IMR-90 (cell line): ENCODE measurements around the gene PRKCA. TPM values are rescaled to one million over a fixed set of nuclear protein-coding genes. Genes with fewer than 3 reads are reported as not detected.

ENCODE experiments used
- ATAC-seq: fragments of 200-7000 bp; cut with Tn5 transposase; 2 replicates; pipeline ENCODE4 v1.9.1; 2020; ENCODE audit warnings: low read depth, mild to moderate bottlenecking, moderate library complexity
- BruUV-seq: library from RNA; stranded (reverse); fragments of 400-500 nt; replicated peaks from 2 replicates; lab custom pipeline; 2021; lab: Mats Ljungman, UMichigan
- CTCF ChIA-PET: fragments of 300-600 bp; formaldehyde crosslinking; extraction: SDS; loops from one replicate; lab custom pipeline; 2021; ENCODE audit warnings: antibody characterized with exemption; lab: Yijun Ruan, JAX
- POLR2A ChIA-PET: fragments of 300-600 bp; sonication (Branson Sonifier 250); formaldehyde crosslinking; loops from one replicate; lab custom pipeline; 2022; ENCODE audit warnings: antibody characterized with exemption; ENCODE audit not compliant: unreplicated experiment; lab: Charles Lee
- DNase-seq: peaks from one replicate; pipeline ENCODE4 v3.0.0; 2013
- H2AFZ ChIP-seq: replicated peaks from 2 replicates; pipeline ENCODE3; 2013; ENCODE audit warnings: low read length, mild to moderate bottlenecking; ENCODE audit not compliant: poor library complexity
- H2AK5ac ChIP-seq: 2 replicates; pipeline ENCODE4 v1.6.1; 2013; ENCODE audit warnings: low read depth, low read length, inconsistent platforms
- H2AK9ac ChIP-seq: replicated peaks from 2 replicates; pipeline ENCODE3; 2013; ENCODE audit warnings: mild to moderate bottlenecking, low read depth, low read length, moderate library complexity; ENCODE audit not compliant: poor library complexity
- H2BK120ac ChIP-seq: 2 replicates; pipeline ENCODE4 v1.6.1; 2013; ENCODE audit warnings: low read depth, low read length, inconsistent platforms
- H2BK15ac ChIP-seq: 3 replicates; pipeline ENCODE4 v1.6.1; 2013; ENCODE audit warnings: low read depth, low read length, inconsistent platforms
- H2BK20ac ChIP-seq: 2 replicates; pipeline ENCODE4 v1.6.1; 2013; ENCODE audit warnings: low read depth, mild to moderate bottlenecking, inconsistent platforms, low read length, moderate library complexity
- H2BK5ac ChIP-seq: 2 replicates; pipeline ENCODE4 v1.6.1; 2013; ENCODE audit warnings: mild to moderate bottlenecking, low read depth, low read length, inconsistent platforms; ENCODE audit not compliant: poor library complexity, severe bottlenecking
- H3K14ac ChIP-seq: replicated peaks from 2 replicates; pipeline ENCODE4 v1.6.1; 2013; ENCODE audit warnings: low read depth, low read length, inconsistent platforms
- H3K18ac ChIP-seq: 2 replicates; pipeline ENCODE4 v1.6.1; 2013; ENCODE audit warnings: low read depth, low read length, control low read depth
- H3K23ac ChIP-seq: 2 replicates; pipeline ENCODE4 v1.6.1; 2013; ENCODE audit warnings: low read depth, low read length, inconsistent platforms
- H3K27ac ChIP-seq: 2 replicates; pipeline ENCODE4 v1.5.1; 2013; ENCODE audit warnings: mild to moderate bottlenecking, control low read depth, low read length; ENCODE audit not compliant: insufficient read depth
- H3K27me3 ChIP-seq: 2 replicates; pipeline ENCODE4 v1.6.1; 2013; ENCODE audit warnings: low read length; ENCODE audit not compliant: control insufficient read depth, insufficient read depth
- H3K36me3 ChIP-seq: 2 replicates; pipeline ENCODE4 v1.6.1; 2013; ENCODE audit warnings: low read length, mixed read lengths; ENCODE audit not compliant: control insufficient read depth, insufficient read depth
- H3K4ac ChIP-seq: 2 replicates; pipeline ENCODE4 v1.6.1; 2013; ENCODE audit warnings: low read depth, low read length, inconsistent platforms
- H3K4me1 ChIP-seq: 2 replicates; pipeline ENCODE4 v1.6.1; 2013; ENCODE audit warnings: low read length, mixed read lengths; ENCODE audit not compliant: control insufficient read depth, insufficient read depth
- H3K4me2 ChIP-seq: 2 replicates; pipeline ENCODE4 v1.6.1; 2013; ENCODE audit warnings: low read depth, mild to moderate bottlenecking, control low read depth, low read length, moderate library complexity
- H3K4me3 ChIP-seq: 2 replicates; pipeline ENCODE4 v1.5.1; 2013; ENCODE audit warnings: low read depth, mild to moderate bottlenecking, control low read depth, low read length, moderate library complexity; ENCODE audit not compliant: insufficient read depth
- H3K56ac ChIP-seq: 2 replicates; pipeline ENCODE4 v1.6.1; 2013; ENCODE audit warnings: low read length, inconsistent platforms; ENCODE audit not compliant: insufficient read depth; ENCODE audit errors: extremely low read depth
- H3K79me1 ChIP-seq, 2 experiments: 2 replicates each; pipeline ENCODE4 v1.6.1; 2013; ENCODE audit warnings: low read length in 2 of 2, inconsistent platforms in 1 of 2, low read depth in 1 of 2
- H3K9ac ChIP-seq: 2 replicates; pipeline ENCODE4 v1.6.1; 2013; ENCODE audit warnings: low read depth, low read length, control low read depth
- H3K9me1 ChIP-seq: 2 replicates; pipeline ENCODE4 v1.6.1; 2013; ENCODE audit warnings: low read length, inconsistent platforms; ENCODE audit not compliant: insufficient read depth
- H3K9me3 ChIP-seq: 2 replicates; pipeline ENCODE4 v1.6.1; 2013; ENCODE audit warnings: low read length; ENCODE audit not compliant: control insufficient read depth, insufficient read depth
- H4K20me1 ChIP-seq: 2 replicates; pipeline ENCODE4 v1.6.1; 2013; ENCODE audit warnings: low read length, inconsistent platforms; ENCODE audit not compliant: insufficient read depth
- H4K5ac ChIP-seq: 2 replicates; pipeline ENCODE4 v1.6.1; 2013; ENCODE audit warnings: mild to moderate bottlenecking, low read depth, low read length, control low read depth
- H4K8ac ChIP-seq, 2 experiments: 2 replicates each; pipeline ENCODE4 v1.6.1; 2013; ENCODE audit warnings: low read depth in 2 of 2, low read length in 2 of 2, control low read depth in 1 of 2, inconsistent platforms in 1 of 2
- H4K91ac ChIP-seq: 2 replicates; pipeline ENCODE4 v1.6.1; 2013; ENCODE audit warnings: low read depth, low read length, inconsistent platforms; ENCODE audit not compliant: insufficient read depth
- CTCF ChIP-seq: conservative IDR thresholded peaks from 2 replicates; pipeline ENCODE4 v1.5.1; 2012; ENCODE audit warnings: mild to moderate bottlenecking, low read depth, low read length, improper control_type of control experiment
- FOS ChIP-seq: fragments of 150-350 bp; IDR thresholded peaks from 2 replicates; pipeline ENCODE4 v1.6.1; 2016; ENCODE audit warnings: low read depth, low read length
- MAFK ChIP-seq: IDR thresholded peaks from 2 replicates; pipeline ENCODE4 v1.6.1; 2012; ENCODE audit warnings: low read depth, low read length, improper control_type of control experiment
- POLR2A ChIP-seq: IDR thresholded peaks from 2 replicates; pipeline ENCODE4 v1.6.1; 2012; ENCODE audit warnings: mild to moderate bottlenecking, low read depth, low read length
- RAD21 ChIP-seq: IDR thresholded peaks from 2 replicates; pipeline ENCODE4 v1.6.1; 2012; ENCODE audit warnings: low read length, improper control_type of control experiment
- SMC3 ChIP-seq: fragments of 150-350 bp; IDR thresholded peaks from 2 replicates; pipeline ENCODE4 v1.6.1; 2016; ENCODE audit warnings: low read depth, mild to moderate bottlenecking, antibody characterized with exemption, low read length, moderate library complexity
- WGBS, 2 experiments: methylation state at CpG; one replicate each; pipeline versions ENCODE4 v1.1.5 to v1.1.7; 2013; ENCODE audit warnings: missing lambda C conversion rate in 2 of 2; ENCODE audit not compliant: insufficient read length in 1 of 2; ENCODE audit errors: extremely low coverage in 2 of 2; 5-methylcytosine and 5-hydroxymethylcytosine counted together
- dilution Hi-C: fragments of 300-500 bp; cut with HindIII; formaldehyde crosslinking; loops from one replicate; pipeline ENCODE4 v1.14.3; 2018; ENCODE audit warnings: low sequenced_read_pairs; ENCODE audit not compliant: unreplicated experiment
- in situ Hi-C: fragments of 300-500 bp; cut with MboI; formaldehyde crosslinking; loops from 3 replicates; pipeline ENCODE4 v1.14.3; 2019; ENCODE audit warnings: low sequenced_read_pairs, inconsistent platforms, mixed read lengths
- intact Hi-C: fragments of 100-400 bp; cut with micrococcal nuclease; formaldehyde crosslinking; loops from 2 replicates; pipeline ENCODE4 v1.10.0; 2022
- polyA plus RNA-seq, 3 experiments: library from polyadenylated mRNA; depleted of rRNA; stranded (reverse); fragments of >200 nt; gene quantifications; 2 replicates each; pipeline ENCODE4 v1.2.3, GENCODE V29; 2012; ENCODE audit warnings: low replicate concordance in 1 of 3
- total RNA-seq: library from RNA; depleted of rRNA; stranded (reverse); fragments of >200 nt; gene quantifications from 2 replicates; pipeline ENCODE4 v1.2.3, GENCODE V29; 2012

Gene PRKCA
- total and polyA plus RNA-seq, 2 of the 4 experiments (the other 2 are of a cell fraction) = 31.0 to 46.0 TPM

GRCh38 chr17:66727634-66728570, 425.5 kb downstream of the PRKCA start:
- ChIA-PET CTCF (interaction anchor here (0.5 to 2.0 kb wide), 4 partner anchors 9 to 194 kb away, joined by 3 to 8 read pairs (median 4); no protein-coding TSS in a partner anchor), POLR2A (no interaction called here)
- Histone ChIP-seq H3K4ac (no peak overlapping the region), H2AK5ac (no peak overlapping the region), H3K9me1 (0 out of 2 replicates have a peak, but pooled peaks cover 6% of the 10 kb centered on the region), H3K36me3 (peaks cover 7% of the 10 kb centered on the region), H3K23ac (no peak overlapping the region), H2BK120ac (no peak overlapping the region), H3K4me1 (peaks cover 4% of the 10 kb centered on the region; the same call in 1 of the 2 replicates), H2BK20ac (no peak overlapping the region), H3K9me3 (no peaks in the 10 kb centered on the region), H4K91ac (no peak overlapping the region), H3K4me3 (no peak overlapping the region), H4K8ac (no peak overlapping the region), H4K20me1 (peaks cover 17% of the 10 kb centered on the region; the same call in 1 of the 2 replicates), H2BK15ac (no peak overlapping the region), H3K79me1 (peaks cover 0 to 4% of the 10 kb centered on the region in 2 experiments; a peak in 2 of 4 replicates), H3K27me3 (no peaks in the 10 kb centered on the region), H4K5ac (no peak overlapping the region), H3K9ac (no peak overlapping the region), H2BK5ac (no peak overlapping the region), H3K4me2 (no peak overlapping the region), H3K18ac (no peak overlapping the region), H2AFZ (no peak overlapping the region), H3K56ac (no peak overlapping the region), H3K14ac (no peak overlapping the region), H3K27ac (no peak overlapping the region), H2AK9ac (no peak overlapping the region)
- intact Hi-C loops = loop anchor here (1.0 to 5.0 kb wide), 2 partner anchors 178 to 429 kb away; no protein-coding TSS in a partner anchor
- 56% methylated on average over 4 of the region's 17 CpGs; no CpG with 5 or more reads in 1 of the 2 experiments for WGBS, 2 experiments
- in situ Hi-C loops = no loop called here
- peak; percentile 76 for ATAC-seq
- peak; percentile 50 for DNase-seq
- dilution Hi-C loops = no loop called here
- TF ChIP-seq SMC3 (peak; percentile 47), MAFK (no peak), CTCF (peak; percentile 58), FOS (no peak), POLR2A (no peak), RAD21 (peak; percentile 56)
- BruUV-seq = no TSS peak
